ENCODE results near the gene CCDC97. TPM values are rescaled to one million over a fixed set of nuclear protein-coding genes. Genes with fewer than 3 reads are reported as not detected.

CCDC97 gene
- total RNA-seq, 4 donors from 2014 or later, result 8.6 to 15.3 (median 15.1) TPM

DNA sequence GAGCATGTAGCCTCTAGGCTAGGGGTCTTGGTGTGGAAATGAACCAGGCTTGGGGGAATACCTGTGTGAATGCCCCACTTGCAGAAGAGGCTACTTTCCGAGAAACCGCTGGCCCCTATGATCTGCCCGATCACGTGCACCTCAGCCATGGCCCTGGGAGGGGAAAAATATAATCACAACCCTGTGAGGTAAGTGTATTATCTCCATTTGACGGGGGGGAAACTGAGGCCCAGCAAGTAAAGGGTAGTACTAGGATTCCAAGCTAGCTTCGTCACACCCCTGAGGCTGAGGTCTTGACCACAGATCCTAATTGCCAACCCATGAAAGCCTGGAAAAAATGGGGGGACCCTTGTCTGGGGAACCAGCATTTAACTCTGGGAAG is 53.4 kb downstream of the CCDC97 start:
- Histone ChIP-seq H3K4me1 (peaks cover 3 to 6% of the 10 kb centered on the region in 2 donors), H3K27me3 (no peaks in the 10 kb centered on the region), H3K36me3 (no peaks in the 10 kb centered on the region), H3K4me3 (peak overlapping the region; percentile 66 to 97 (median 86)), H3K9me3 (no peaks in the 10 kb centered on the region), H3K27ac (peak overlapping the region; percentile 94 to 100 (median 98))
- TF ChIP-seq POLR2A (IDR thresholded peaks at IDR 0.05) (no peak), CTCF (IDR thresholded peaks at IDR 0.05 in 4 of 5, conservative IDR thresholded peaks at IDR 0.05 in 1 of 5) (no peak)
- ATAC-seq (peak in 1 of 2 donors; percentile 1), DNase-seq (no peak)
- intact Hi-C loops (cut with DNase I; ENCODE audit: low total_unique reads) (loop anchor here (1.0 to 5.0 kb wide), 2 partner anchors 76 to 101 kb away; partner anchors contain the start of genes DMAC2 and HNRNPUL1), in situ Hi-C loops (cut with MboI; ENCODE audit: low sequenced_read_pairs in 4 of 4) (no loop called here)

DNA sequence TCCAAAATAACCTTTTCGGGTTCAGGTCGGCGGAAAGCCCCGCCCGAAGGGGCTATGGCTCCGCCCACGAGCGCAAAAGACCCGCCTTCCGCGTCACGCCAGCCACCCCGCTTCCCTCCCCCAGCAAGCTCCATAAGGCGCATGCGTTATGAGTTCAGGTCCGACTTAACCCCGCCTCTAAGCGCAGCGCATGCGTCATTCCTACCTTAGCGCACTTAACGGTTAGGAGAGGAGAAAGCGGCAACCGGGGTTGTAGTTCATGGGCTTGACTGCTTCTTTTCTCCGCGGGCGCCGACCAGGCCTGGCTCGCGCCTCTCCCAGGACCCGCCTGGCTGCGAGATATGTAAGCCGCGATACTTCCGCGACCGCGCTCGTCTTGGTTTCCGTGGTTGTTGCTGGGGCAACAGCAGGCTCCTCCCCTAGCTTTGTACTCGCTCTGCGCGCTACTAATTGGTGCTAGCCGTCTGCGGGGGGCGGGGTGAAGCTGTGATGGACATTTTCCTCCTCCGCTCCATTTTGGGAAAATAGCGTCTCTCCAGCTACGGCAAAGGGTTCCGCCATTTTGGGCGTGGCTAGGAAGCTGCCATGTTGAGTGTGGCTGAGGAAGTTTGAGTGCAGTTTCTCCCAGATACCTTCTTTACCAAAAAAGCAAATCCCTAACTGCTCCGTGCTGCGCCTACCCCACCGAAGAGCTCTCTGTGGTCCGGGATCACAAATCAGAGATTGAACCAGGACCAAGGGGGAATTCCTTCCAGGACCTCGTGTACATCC is 54.0 kb downstream of the CCDC97 start, which contains the start of gene B9D2:
Gene B9D2, minus strand, starts transcription at position 397 of the 771 bp plus-strand sequence. CDS start 630 bp downstream, outside the sequence.
- peak within 1 kb of the TSS; percentile 94 to 100 (median 98) for H3K27ac ChIP-seq
- in situ Hi-C loops (cut with MboI; ENCODE audit: low sequenced_read_pairs in 4 of 4), result no loop called here
- H3K4me3 ChIP-seq, result peak within 1 kb of the TSS; percentile 66 to 97 (median 86)
- H3K9me3 ChIP-seq, result no peaks in the 10 kb centered on the region
- H3K36me3 ChIP-seq, result no peaks in the 10 kb centered on the region
- TF ChIP-seq POLR2A (IDR thresholded peaks at IDR 0.05), result peak in 1 of 2 donors; percentile 49
- TF ChIP-seq CTCF (IDR thresholded peaks at IDR 0.05 in 4 of 5, conservative IDR thresholded peaks at IDR 0.05 in 1 of 5), result no peak
- peaks cover 3 to 6% of the 10 kb centered on the region in 2 donors for H3K4me1 ChIP-seq
- no peaks in the 10 kb centered on the region for H3K27me3 ChIP-seq
- DNase-seq, result peak; percentile 97 to 98
- intact Hi-C loops (cut with DNase I; ENCODE audit: low total_unique reads), result loop anchor here (1.0 to 5.0 kb wide), 3 partner anchors 33 to 102 kb away; partner anchors contain the start of genes BCKDHA, DMAC2, EXOSC5 and HNRNPUL1
- ATAC-seq, result peak; percentile 98 to 99

DNA sequence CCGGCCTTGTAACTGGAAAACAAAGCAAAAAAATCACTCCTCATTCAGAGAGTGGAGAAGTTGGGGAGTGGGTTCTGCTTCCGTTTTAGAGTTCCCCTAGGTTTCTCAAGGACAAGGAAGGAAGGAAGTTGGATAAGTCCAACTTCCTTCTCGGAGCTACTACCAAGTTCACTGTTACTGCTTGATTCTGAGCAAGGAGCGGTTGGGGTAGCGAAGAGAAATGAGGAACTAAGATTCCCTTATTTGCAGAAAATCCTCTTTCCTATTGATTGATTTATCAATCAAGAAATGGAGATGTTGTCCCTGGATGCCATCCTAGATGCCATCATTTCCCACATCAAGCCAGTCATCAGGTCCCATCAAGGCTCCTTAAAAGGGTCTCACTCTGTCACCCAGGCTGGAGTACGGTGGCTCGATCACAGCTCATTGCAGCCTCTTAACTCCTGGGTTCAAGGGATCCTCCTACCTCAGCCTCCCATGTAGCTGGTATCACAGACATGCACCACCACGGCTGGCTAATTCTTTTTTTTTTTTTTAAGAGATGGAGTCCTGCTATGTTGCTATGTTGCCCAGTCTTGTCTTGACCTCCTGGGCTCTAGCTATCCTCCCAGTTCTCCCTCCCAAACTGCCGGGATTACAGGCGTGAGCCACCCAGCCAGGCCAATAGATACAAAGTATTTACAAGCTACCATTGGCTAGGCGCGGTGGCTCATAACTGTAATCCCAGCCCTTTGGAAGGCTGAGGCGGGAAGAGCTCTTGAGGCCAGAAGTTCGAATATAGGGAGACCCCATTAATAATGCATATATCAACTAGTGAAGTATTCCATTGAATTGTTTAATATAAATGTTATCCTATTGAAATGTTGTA is 54.8 kb downstream of the CCDC97 start:
- no peaks in the 10 kb centered on the region for H3K9me3 ChIP-seq
- TF ChIP-seq CTCF (IDR thresholded peaks at IDR 0.05 in 4 of 5, conservative IDR thresholded peaks at IDR 0.05 in 1 of 5) (no peak), POLR2A (IDR thresholded peaks at IDR 0.05) (no peak)

DNA sequence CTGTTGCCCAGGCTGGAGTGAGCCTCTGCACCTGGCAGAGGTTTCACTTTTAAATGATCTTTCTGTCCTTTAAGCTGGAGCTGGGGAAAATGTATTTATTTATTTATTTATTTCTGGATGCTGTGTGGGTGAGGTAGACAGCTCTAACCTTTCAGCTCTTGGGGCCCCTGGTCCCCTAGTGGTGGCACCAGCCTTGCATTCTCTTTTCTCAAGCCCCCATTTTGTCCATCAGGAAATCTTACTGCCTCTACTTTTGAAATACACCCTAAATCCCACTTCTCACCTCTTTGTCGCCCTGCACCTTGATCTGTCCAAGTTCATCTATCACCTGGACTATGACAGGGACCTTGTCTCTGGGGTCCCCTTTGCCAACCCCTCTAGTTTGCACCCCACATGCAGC is 56.1 kb downstream of the CCDC97 start:
- DNase-seq (no peak), ATAC-seq (no peak)
- Histone ChIP-seq H3K36me3 (no peaks in the 10 kb centered on the region), H3K4me1 (peaks cover 3 to 6% of the 10 kb centered on the region in 2 donors), H3K27me3 (no peaks in the 10 kb centered on the region), H3K4me3 (no peak overlapping the region), H3K27ac (no peak overlapping the region), H3K9me3 (no peaks in the 10 kb centered on the region)
- no peak for TF ChIP-seq POLR2A (IDR thresholded peaks at IDR 0.05)
- no peak for TF ChIP-seq CTCF (IDR thresholded peaks at IDR 0.05 in 4 of 5, conservative IDR thresholded peaks at IDR 0.05 in 1 of 5)
- in situ Hi-C loops (cut with MboI; ENCODE audit: low sequenced_read_pairs in 4 of 4), result no loop called here
- intact Hi-C loops (cut with DNase I; ENCODE audit: low total_unique reads), result no loop called here

More for the DNA sequence above, 54.8 kb downstream of the CCDC97 start:
- no peaks in the 10 kb centered on the region for H3K27me3 ChIP-seq
- no peak for ATAC-seq
- intact Hi-C loops (cut with DNase I; ENCODE audit: low total_unique reads), result loop anchor here (1.0 to 5.0 kb wide), 2 partner anchors 33 to 102 kb away; partner anchors contain the start of genes BCKDHA, EXOSC5 and HNRNPUL1
- no peak for DNase-seq
- in situ Hi-C loops (cut with MboI; ENCODE audit: low sequenced_read_pairs in 4 of 4), result no loop called here
- H3K4me3 ChIP-seq, result peak overlapping the region; percentile 66 to 97 (median 86)
- H3K36me3 ChIP-seq, result no peaks in the 10 kb centered on the region
- peaks cover 3 to 6% of the 10 kb centered on the region in 2 donors for H3K4me1 ChIP-seq
- peak overlapping the region; percentile 94 to 100 (median 98) for H3K27ac ChIP-seq

Measured in gastrocnemius medialis (tissue), 4 donors.